C1 segment of cervical spinal cord (tissue), 14 donors: ENCODE results near the gene MAGEE1.

Experiments
- DNase-seq, 14 donors: peaks; one replicate each; lab custom pipeline; 2025; lab: John Stamatoyannopoulos, UW

Gene MAGEE1, protein sequence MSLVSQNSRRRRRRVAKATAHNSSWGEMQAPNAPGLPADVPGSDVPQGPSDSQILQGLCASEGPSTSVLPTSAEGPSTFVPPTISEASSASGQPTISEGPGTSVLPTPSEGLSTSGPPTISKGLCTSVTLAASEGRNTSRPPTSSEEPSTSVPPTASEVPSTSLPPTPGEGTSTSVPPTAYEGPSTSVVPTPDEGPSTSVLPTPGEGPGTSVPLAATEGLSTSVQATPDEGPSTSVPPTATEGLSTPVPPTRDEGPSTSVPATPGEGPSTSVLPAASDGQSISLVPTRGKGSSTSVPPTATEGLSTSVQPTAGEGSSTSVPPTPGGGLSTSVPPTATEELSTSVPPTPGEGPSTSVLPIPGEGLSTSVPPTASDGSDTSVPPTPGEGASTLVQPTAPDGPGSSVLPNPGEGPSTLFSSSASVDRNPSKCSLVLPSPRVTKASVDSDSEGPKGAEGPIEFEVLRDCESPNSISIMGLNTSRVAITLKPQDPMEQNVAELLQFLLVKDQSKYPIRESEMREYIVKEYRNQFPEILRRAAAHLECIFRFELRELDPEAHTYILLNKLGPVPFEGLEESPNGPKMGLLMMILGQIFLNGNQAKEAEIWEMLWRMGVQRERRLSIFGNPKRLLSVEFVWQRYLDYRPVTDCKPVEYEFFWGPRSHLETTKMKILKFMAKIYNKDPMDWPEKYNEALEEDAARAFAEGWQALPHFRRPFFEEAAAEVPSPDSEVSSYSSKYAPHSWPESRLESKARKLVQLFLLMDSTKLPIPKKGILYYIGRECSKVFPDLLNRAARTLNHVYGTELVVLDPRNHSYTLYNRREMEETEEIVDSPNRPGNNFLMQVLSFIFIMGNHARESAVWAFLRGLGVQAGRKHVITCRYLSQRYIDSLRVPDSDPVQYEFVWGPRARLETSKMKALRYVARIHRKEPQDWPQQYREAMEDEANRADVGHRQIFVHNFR

DNA sequence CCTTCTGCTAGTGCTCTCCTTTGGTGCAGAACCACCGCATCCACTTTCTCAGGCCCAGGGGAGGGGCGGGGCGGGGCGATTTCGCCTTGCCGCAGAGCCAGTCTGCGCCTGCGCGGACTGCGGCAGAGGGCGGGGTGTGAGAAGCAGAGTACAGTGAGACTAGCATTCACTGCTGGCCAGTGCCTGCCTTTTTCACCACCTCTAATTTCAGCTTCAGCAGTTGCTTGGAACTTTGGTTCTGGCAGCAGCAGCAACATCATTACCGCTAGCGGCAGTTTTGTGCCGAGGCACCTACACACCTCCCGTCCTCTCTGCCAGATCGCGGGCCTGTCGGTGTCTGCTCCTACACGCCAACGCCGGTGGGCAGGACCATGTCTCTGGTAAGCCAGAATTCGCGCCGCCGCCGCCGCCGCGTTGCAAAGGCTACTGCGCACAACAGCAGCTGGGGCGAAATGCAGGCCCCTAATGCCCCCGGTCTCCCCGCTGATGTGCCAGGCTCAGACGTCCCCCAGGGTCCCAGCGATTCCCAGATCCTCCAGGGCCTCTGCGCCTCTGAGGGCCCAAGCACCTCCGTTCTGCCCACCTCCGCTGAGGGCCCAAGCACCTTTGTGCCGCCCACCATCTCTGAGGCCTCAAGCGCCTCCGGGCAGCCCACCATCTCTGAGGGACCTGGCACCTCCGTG is at the start of gene MAGEE1:
TSS of gene MAGEE1 (plus strand) at position 151 of the 683 bp plus-strand sequence. CDS start at position 372, 221 bp downstream.
- DNase-seq, result peak; percentile 8 to 84 (median 66)

DNA sequence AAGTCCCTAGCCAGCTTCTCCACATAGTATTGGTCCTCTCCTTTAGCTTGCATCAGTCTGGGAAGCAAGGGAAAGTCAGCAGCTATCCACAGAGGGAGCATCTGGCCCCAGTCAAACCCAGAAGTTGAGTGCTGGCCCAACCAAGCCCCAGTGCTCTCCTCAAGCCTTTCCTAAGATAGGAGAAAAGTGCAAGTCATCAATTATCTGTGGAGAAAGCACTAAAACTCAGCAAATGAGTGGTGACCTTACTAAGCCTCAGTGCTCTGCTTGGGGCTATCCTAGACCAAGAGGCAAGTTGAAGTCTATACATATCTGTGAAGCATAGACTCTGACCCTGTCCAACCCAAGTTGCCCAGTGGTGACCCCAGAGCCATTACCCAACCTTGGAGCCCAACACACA is 28.5 kb upstream of the MAGEE1 start:
- DNase-seq, result no peak

DNA sequence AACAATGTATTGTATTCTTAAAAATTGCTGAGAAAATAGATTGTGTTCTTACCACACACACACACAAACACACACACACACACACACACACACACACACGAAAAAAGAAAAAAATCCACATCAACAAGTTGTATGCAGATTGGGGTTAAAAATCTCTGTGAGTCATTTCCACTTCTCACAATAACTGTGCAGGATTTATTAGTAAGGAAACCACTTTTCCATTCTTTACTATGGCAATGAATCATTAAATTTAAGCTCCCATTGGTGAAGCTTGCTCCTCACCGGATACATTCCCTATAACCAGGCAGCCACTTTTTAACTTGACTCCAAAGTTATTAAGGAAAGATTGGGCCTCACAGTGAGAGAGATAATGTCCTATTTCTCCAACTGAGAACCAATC is 19.7 kb upstream of the MAGEE1 start:
- no peak for DNase-seq

DNA sequence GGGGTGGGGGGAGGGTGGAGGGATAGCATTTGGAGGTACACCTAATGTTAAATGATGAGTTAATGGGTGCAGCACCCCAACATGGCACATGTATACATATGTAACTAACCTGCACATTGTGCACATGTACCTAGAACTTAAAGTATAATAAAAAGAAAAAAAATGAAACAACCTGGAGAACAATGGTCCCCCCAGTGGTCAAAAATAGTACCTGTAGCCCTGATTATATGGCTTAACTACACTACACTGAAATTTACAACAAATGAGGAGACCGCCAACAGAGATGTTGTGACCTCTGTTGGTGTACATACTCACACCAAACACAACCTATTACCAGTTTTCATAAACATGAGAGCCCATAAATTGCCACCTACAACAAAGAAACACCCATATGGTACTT is 7.3 kb upstream of the MAGEE1 start:
- no peak for DNase-seq

DNA sequence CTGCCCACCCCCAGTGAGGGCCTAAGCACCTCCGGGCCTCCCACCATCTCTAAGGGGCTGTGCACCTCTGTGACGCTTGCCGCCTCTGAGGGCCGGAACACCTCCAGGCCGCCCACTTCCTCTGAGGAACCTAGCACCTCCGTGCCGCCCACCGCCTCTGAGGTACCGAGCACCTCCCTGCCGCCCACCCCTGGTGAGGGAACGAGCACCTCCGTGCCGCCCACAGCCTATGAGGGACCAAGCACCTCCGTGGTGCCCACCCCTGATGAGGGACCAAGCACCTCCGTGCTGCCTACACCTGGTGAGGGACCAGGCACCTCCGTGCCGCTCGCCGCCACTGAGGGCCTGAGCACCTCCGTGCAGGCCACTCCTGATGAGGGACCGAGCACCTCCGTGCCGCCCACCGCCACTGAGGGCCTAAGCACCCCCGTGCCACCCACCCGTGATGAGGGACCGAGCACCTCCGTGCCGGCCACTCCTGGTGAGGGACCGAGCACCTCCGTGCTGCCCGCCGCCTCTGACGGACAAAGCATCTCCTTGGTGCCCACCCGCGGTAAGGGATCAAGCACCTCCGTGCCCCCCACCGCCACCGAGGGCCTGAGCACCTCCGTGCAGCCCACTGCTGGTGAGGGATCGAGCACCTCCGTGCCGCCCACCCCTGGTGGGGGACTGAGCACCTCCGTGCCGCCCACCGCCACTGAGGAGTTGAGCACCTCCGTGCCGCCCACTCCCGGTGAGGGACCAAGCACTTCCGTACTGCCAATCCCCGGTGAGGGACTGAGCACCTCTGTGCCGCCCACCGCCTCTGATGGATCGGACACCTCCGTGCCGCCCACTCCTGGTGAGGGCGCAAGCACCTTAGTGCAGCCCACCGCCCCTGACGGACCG is 977 bp downstream of the MAGEE1 start:
- DNase-seq, result peak in 2 of 14 donors; percentile 13 to 57

DNA sequence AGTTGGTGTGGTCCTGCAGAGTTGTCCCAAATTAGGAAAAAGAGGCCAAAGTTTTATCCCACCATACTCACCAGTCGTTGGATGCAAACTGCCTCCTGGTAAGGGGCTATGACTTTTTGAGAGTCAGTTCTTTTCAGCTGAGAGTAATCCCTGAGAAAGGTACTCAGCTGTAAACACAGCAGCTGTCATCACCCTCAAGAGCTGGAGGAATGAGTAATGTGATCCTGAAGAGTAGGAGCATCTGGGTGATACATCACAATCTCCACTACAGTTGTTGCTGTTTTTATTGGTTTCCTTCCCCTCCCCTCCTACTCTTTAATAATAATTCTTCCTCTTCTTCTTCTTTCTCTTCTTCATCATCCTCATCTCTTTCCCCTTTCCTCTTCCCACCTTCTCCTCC is 5.7 kb downstream of the MAGEE1 start:
- no peak for DNase-seq

DNA sequence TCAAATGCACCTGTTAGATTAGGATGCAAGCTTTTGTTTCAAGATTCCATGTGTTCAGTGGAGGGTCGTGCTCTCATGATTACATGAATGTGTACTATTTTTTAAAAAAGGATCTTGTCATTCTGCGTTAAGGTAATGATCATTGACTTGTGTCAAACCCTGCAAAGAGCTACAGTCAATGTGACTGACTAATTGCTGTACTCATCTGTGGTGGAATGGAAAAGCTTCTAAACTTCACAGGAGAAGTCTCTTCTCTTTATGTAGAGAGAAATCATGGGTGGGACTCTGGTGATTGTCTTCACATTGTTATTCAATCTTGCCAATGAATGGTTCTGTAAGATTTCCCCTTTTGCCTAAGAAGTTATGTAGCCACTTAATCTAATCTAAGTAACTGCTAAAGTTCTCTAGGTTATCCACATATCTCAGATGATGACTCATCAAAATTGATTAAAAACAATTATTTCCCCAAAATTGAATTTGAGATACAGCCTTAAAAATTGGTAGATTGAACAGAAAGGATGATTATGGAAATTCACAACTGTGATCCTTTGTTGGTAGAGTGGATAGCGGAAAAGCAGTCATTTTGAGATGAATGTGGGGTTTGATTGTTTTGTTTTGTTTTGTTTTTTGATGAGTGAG is 6.7 kb downstream of the MAGEE1 start:
- DNase-seq, result no peak

DNA sequence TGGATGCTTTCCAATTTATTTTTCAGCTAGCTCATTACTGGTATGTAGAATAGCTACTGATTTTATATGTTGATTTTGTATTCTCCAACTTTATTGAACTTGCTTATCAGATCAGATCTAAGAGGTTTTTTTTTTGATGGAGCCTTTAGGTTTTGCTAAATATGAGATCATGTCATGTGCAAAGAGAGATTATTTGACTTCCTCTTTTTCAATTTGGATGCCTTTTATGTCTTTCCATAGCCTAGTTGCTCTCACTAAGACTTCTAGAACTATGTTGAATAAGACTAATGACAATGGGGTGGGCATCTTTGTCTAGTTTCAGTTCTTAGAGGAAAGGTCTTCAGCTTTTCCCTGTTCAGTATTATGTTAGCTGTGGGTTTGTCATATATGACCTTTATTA is 11.7 kb downstream of the MAGEE1 start:
- no peak for DNase-seq

DNA sequence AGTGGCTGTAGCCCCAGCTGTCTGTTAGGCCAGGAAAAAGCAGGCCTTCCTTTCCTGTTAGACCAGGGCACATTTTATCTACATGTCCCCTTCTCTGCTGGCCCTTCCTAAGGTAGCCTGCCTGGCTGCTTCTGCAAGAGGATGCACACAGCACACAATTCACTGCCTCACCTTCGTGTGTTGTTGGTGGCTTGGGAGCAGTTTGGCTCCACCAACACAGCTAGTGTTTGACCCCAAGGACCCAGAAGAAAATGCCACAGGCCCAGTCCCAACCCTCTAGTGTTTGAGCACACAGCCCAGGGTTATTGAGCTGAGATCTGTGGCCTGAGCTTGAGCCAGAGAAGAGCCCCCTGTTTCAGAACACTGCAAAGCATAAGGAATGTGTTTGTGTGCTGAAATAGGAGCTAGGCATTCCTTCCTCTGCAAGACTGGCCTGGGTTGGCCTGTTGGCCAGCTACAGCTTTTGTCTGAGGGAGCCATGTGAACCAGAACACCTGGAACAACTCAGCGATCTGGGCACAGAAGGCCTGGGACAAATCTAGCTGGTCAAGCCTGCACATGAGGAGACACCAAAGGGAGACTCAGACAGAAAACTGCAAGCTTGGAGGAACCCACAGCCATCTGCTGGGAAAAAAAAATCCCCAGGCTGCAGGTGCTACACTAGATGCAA is 26.4 kb downstream of the MAGEE1 start:
- no peak for DNase-seq

DNA sequence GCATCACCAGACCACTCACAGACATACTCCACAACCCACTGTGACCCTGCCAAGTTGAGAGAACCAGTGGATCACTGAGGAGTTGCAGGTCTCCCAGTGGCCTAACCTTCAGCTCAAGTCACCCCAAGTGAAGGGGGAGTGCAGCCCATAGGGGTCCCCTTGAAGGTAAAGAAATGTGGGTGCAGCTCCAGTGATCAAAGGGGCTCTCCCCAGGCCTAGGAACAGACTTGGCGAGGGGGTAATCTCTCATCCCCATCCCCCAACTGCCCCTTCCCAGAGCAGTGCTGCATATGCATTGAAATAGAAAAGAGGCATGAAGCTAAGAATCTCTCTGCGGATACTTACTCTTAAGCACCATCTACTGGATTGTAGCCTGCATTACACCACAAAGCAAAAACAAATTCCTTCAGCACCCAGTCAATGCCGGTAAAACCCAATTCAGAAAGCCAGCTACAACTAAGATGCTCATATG is 27.0 kb downstream of the MAGEE1 start:
- DNase-seq, result peak in 1 of 14 donors; percentile 9

DNA sequence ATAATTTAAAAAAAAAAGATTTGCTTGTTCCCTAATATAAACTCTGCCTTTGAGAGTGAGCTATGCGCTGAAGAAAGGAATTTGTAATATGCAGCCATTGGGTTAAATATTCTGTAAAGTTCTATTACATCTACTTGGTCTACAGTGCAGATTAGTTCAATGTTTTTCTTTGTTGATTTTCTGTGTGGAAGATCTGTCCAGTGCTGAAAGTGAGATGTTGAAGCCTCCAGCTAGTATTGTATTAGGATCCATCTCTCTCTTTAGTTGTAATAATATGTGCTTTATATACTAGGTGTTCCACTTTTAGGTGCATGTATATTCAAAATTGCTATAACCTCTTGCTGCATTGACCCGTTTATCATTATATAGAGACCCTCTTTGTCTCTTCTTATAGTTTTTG is 49.8 kb downstream of the MAGEE1 start:
- DNase-seq, result no peak
